D721Med (cell line): ENCODE results near the gene ACTRT3.

Experiments
- DNase-seq: peaks from one replicate; pipeline ENCODE4 v3.0.0; 2011; ENCODE audit warnings: low spot score; ENCODE audit not compliant: insufficient read length
- FAIRE-seq: peaks from 2 replicates; lab custom pipeline; 2011; peaks lifted over from hg19 to GRCh38; lab: Jason Lieb, UNC
- TF ChIP-seq, protein P1 (sequence below): IDR thresholded peaks from 2 replicates; pipeline ENCODE4 v1.5.1; 2012; ENCODE audit warnings: mild to moderate bottlenecking, control low read depth; ENCODE audit not compliant: insufficient read depth; ENCODE audit errors: missing control alignments

The ACTRT3 gene

DNA sequence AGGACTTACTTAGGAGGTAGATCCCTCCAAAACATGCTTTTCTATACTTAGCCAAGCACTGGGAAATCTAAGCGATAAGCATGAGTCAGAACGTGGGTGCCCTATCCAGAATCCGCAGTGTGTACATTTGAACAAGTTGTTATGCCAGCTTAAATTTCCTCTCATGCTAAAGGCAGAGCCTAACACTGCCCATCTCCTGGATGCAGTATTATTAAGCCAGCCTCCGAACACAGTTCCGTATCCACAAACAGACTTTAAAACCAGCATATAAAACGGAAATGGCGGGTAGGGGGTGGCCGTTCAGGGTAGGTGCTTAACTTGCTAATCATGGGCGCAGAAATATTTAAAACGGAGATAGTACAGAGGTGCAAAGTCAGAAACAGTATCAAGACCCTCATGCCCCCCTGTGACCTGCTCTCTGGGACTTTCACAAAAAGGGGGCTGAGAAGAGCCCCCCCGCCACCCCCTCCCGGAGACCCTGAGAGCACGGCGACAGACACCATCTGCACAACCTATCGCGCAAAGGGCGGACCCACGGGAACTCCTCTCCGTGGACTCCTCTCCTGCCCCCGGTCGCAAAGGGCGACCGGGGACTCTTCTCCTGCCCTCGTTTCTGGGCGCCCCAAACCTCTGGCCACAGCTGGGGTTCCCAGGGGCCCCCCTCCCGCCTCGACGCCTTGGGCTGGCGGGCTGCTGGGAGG, 42.4 kb upstream of the ACTRT3 start:
- FAIRE-seq (no peak), DNase-seq (no peak)
- TF ChIP-seq, protein P1, sequence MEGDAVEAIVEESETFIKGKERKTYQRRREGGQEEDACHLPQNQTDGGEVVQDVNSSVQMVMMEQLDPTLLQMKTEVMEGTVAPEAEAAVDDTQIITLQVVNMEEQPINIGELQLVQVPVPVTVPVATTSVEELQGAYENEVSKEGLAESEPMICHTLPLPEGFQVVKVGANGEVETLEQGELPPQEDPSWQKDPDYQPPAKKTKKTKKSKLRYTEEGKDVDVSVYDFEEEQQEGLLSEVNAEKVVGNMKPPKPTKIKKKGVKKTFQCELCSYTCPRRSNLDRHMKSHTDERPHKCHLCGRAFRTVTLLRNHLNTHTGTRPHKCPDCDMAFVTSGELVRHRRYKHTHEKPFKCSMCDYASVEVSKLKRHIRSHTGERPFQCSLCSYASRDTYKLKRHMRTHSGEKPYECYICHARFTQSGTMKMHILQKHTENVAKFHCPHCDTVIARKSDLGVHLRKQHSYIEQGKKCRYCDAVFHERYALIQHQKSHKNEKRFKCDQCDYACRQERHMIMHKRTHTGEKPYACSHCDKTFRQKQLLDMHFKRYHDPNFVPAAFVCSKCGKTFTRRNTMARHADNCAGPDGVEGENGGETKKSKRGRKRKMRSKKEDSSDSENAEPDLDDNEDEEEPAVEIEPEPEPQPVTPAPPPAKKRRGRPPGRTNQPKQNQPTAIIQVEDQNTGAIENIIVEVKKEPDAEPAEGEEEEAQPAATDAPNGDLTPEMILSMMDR, result no peak

- DNase-seq, result no peak
- TF ChIP-seq, protein P1, result no peak
- no peak for FAIRE-seq
Measured at GRCh38 chr3:169809230-169809795, 40.0 kb upstream of the ACTRT3 start.

GRCh38 chr3:169804681-169805080, 35.3 kb upstream of the ACTRT3 start:
- FAIRE-seq (no peak), DNase-seq (no peak)
- TF ChIP-seq, protein P1, result no peak

- TF ChIP-seq, protein P1, result no peak
- DNase-seq, result no peak
- no peak for FAIRE-seq
Measured at GRCh38 chr3:169792359-169792758, 23.0 kb upstream of the ACTRT3 start.

DNA sequence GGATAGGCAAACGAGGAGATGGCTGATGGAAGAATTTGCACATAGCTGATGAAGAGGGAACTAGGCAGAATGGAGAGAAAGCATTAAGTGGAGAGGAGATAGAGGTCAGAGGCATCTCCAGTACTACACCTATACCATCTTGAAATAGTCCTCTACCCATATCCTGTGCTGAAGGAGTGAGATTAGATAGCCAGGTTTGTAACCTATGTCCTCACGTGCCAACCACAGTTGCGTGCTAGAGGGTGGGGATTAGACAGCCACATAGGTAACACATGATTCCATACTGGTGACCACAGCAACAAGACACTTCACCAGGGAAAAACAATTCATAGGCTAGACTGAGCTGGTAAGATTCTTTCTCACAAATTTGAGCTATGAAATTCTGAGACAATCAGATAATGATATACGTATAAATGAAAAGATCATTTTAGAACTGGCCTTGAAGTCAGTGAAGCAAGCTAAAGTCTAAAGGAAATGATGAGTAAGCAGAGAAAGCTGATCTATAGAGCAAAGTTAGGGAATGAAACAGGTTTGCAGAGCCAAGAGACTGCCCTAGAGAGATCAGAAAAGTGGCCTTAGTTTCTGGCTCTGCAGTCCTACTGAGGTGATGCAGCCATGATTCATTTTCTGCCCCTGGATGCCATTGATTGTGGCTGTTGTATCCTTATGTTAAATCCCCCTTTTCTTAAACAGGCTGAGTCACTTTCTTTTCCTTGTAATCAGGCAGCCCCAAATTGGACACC, 21.5 kb upstream of the ACTRT3 start:
- FAIRE-seq (no peak), DNase-seq (no peak)
- TF ChIP-seq, protein P1, result no peak

- TF ChIP-seq, protein P1, result no peak
- FAIRE-seq (no peak), DNase-seq (no peak)
Measured at GRCh38 chr3:169790219-169790618, 20.9 kb upstream of the ACTRT3 start.
